ENCODE data around the gene OR2H1.

OR2H1 gene

GRCh38 chr6:29490055-29490454, 33.1 kb downstream of the OR2H1 start:
- DNase-seq (ENCODE audit: extremely low spot score), result no peak
- ChIA-PET CTCF (interaction anchor here (1.5 kb wide), 1 partner anchor 19 kb away, joined by 3 read pairs; no protein-coding TSS in a partner anchor), POLR2A (no interaction called here)
- TF ChIP-seq, protein P1, sequence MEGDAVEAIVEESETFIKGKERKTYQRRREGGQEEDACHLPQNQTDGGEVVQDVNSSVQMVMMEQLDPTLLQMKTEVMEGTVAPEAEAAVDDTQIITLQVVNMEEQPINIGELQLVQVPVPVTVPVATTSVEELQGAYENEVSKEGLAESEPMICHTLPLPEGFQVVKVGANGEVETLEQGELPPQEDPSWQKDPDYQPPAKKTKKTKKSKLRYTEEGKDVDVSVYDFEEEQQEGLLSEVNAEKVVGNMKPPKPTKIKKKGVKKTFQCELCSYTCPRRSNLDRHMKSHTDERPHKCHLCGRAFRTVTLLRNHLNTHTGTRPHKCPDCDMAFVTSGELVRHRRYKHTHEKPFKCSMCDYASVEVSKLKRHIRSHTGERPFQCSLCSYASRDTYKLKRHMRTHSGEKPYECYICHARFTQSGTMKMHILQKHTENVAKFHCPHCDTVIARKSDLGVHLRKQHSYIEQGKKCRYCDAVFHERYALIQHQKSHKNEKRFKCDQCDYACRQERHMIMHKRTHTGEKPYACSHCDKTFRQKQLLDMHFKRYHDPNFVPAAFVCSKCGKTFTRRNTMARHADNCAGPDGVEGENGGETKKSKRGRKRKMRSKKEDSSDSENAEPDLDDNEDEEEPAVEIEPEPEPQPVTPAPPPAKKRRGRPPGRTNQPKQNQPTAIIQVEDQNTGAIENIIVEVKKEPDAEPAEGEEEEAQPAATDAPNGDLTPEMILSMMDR (IDR thresholded peaks at IDR 0.05; ENCODE audit: control extremely low read depth, extremely low read depth, low read depth, missing control alignments), result no peak

DNA sequence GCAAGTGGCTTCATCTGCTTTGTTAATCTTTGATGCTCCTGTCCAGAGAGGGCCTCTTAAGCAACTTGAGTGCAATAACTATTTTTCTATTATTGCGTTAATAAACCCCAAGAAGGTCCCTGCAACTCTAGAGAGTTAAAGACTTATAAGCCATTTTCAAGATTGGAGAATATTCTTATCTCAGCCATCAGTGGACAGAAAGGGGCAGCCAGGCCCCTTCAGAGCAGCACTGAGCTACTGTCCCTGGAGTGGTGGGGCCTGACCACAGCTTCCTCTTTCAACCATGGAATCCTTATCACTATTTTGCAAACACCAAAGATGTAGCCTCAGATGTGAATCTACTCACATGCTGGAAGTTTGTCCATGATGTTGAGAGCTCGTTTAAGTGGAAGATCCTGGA, 33.6 kb downstream of the OR2H1 start:
- DNase-seq (ENCODE audit: extremely low spot score), result no peak
- TF ChIP-seq, protein P1 (IDR thresholded peaks at IDR 0.05; ENCODE audit: control extremely low read depth, extremely low read depth, low read depth, missing control alignments), result no peak
- CTCF ChIA-PET, result interaction anchor here (1.5 to 1.7 kb wide), 2 partner anchors 13 to 18 kb away, joined by 3 to 6 read pairs; no protein-coding TSS in a partner anchor
- POLR2A ChIA-PET, result no interaction called here

DNA sequence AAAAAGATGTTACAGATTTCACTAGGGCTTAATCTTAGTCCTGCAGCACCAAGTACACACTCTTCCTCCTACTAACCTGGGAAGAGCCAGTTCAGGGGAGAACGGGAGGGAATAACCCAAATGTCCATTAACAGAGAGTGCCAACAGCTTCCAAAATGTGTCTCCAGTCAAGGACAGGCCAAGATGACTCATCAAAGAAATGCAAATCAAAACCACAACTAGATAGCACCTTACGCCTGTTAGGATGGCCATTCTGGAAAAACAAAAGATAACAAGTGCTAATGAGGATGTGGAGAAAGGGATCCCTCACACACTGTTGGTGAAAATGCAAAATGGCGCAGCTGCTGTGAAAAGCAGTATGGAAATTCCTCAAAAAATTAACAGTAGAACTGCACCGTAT, 34.6 kb downstream of the OR2H1 start:
- TF ChIP-seq, protein P1 (IDR thresholded peaks at IDR 0.05; ENCODE audit: control extremely low read depth, extremely low read depth, low read depth, missing control alignments), result no peak
- ChIA-PET POLR2A (no interaction called here), CTCF (interaction anchor here (1.7 kb wide), 1 partner anchor 14 kb away, joined by 6 read pairs; no protein-coding TSS in a partner anchor)
- no peak for DNase-seq (ENCODE audit: extremely low spot score)

- POLR2A ChIA-PET, result no interaction called here
- TF ChIP-seq, protein P1 (IDR thresholded peaks at IDR 0.05; ENCODE audit: control extremely low read depth, extremely low read depth, low read depth, missing control alignments), result no peak
- DNase-seq (ENCODE audit: extremely low spot score), result no peak
- CTCF ChIA-PET, result interaction anchor here (1.1 to 1.3 kb wide), 2 partner anchors 30 to 99 kb away, joined by 3 to 4 read pairs; no protein-coding TSS in a partner anchor
Observed at GRCh38 chr6:29493261-29493660, 36.3 kb downstream of the OR2H1 start.

- TF ChIP-seq, protein P1 (IDR thresholded peaks at IDR 0.05; ENCODE audit: control extremely low read depth, extremely low read depth, low read depth, missing control alignments), result no peak
- no peak for DNase-seq (ENCODE audit: extremely low spot score)
- CTCF ChIA-PET, result interaction anchor here (1.1 to 1.3 kb wide), 2 partner anchors 29 to 98 kb away, joined by 3 to 4 read pairs; no protein-coding TSS in a partner anchor
- POLR2A ChIA-PET, result no interaction called here
Observed at GRCh38 chr6:29494131-29494530, 37.2 kb downstream of the OR2H1 start.

- no peak for DNase-seq (ENCODE audit: extremely low spot score)
- ChIA-PET CTCF (no interaction called here), POLR2A (no interaction called here)
- TF ChIP-seq, protein P1 (IDR thresholded peaks at IDR 0.05; ENCODE audit: control extremely low read depth, extremely low read depth, low read depth, missing control alignments), result no peak
Observed at GRCh38 chr6:29495571-29495970, 38.6 kb downstream of the OR2H1 start.
